Fibroblast of pulmonary artery (primary cell): Measurements from ENCODE around the gene CNOT10.

Experiments used
- DNase-seq: peaks from one replicate; pipeline ENCODE4 v3.0.0-alpha.2; 2010; ENCODE audit warnings: low read depth
- H3K4me3 ChIP-seq: replicated peaks from 2 replicates; pipeline ENCODE4 v1.5.1; 2011; ENCODE audit warnings: low read depth, mild to moderate bottlenecking, control low read depth, low read length, moderate library complexity
- TF ChIP-seq, protein P1 (sequence below): IDR thresholded peaks from 2 replicates; pipeline ENCODE4 v1.5.1; 2011; ENCODE audit warnings: mild to moderate bottlenecking, control low read depth, low read length, inconsistent platforms; ENCODE audit errors: missing control alignments

Gene CNOT10

DNA sequence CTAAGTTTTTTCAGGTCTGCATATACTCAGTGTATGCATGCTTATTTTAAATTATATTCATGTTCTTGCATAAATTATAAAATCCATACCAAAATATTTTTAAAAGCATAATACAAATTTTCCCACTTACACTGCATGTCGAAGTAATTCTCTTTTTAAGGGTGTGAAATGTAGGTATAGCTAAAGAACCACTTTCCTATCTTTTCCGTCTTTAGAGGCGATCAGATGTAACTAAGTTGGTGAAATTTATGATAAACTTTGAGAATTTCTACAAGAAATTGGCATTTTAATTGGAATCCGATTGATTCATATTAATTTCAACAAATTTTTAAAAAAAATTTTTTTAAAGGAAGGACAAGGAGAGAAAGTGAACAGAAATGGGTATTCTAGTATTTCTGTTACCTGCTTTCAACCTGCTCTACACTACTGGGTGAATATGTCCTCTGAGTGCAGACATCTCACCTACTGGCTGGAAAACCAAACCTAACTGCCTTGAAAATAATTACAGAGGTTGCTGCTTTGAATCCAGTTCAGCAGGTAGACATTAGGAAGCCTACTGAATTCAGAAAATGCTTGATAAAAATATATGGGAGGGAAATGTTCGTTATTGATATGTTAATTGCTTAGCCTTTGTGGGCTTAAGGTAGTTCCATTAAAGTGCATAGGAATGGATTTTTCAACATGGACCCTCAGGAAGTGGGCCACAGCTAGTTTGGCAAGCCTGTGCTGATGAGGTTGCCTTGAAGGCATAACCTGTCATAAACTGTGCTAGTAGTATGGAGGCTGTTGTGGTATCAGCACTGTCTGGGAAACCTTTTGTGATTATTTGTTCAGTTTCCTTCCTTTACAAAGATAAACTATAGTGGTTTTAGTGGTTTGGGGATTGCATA lies 137.9 kb downstream of the CNOT10 start:
- no peak for DNase-seq
- H3K4me3 ChIP-seq, result no peak overlapping the region
- TF ChIP-seq, protein P1, sequence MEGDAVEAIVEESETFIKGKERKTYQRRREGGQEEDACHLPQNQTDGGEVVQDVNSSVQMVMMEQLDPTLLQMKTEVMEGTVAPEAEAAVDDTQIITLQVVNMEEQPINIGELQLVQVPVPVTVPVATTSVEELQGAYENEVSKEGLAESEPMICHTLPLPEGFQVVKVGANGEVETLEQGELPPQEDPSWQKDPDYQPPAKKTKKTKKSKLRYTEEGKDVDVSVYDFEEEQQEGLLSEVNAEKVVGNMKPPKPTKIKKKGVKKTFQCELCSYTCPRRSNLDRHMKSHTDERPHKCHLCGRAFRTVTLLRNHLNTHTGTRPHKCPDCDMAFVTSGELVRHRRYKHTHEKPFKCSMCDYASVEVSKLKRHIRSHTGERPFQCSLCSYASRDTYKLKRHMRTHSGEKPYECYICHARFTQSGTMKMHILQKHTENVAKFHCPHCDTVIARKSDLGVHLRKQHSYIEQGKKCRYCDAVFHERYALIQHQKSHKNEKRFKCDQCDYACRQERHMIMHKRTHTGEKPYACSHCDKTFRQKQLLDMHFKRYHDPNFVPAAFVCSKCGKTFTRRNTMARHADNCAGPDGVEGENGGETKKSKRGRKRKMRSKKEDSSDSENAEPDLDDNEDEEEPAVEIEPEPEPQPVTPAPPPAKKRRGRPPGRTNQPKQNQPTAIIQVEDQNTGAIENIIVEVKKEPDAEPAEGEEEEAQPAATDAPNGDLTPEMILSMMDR, result no peak
